Measurements from ENCODE around the gene DOCK2. TPM values are rescaled to one million over a fixed set of nuclear protein-coding genes. Genes with fewer than 3 reads are reported as not detected.

Gene DOCK2
- total and polyA plus RNA-seq, 4 donors = 1.6 to 53.7 (median 21.6) TPM

- no peak overlapping the region for H3K27ac ChIP-seq (ENCODE audit: low read depth in 1 of 2, low read length in 2 of 2)
- intact Hi-C loops (cut with DNase I) = no loop called here
Measured at GRCh38 chr5:170025853-170026252, 388.8 kb downstream of the DOCK2 start.

GRCh38 chr5:170028124-170028523 lies 391.0 kb downstream of the DOCK2 start:
- no peak for DNase-seq
- Histone ChIP-seq H3K27me3 (ENCODE audit: control insufficient read depth in 1 of 2, insufficient read depth in 2 of 2, low read length in 1 of 2) (no peaks in the 10 kb centered on the region), H3K36me3 (ENCODE audit: control insufficient read depth in 1 of 2, insufficient read depth in 2 of 2, low read length in 1 of 2) (no peaks in the 10 kb centered on the region), H3K4me3 (ENCODE audit: low read length in 2 of 2) (no peak overlapping the region), H3K4me1 (ENCODE audit: control insufficient read depth in 1 of 2, insufficient read depth in 2 of 2, low read length in 2 of 2) (no peaks in the 10 kb centered on the region), H3K27ac (ENCODE audit: low read depth in 1 of 2, low read length in 2 of 2) (no peak overlapping the region), H3K9me3 (ENCODE audit: control insufficient read depth, low read length) (no peaks in the 10 kb centered on the region)
- WGBS, 2 donors = 37 to 57% methylated on average over 2 of the region's 2 CpGs
- intact Hi-C loops (cut with DNase I) = no loop called here
- no peak for ATAC-seq (ENCODE audit: low FRiP score)

More at GRCh38 chr5:170025853-170026252, 388.8 kb downstream of the DOCK2 start:
- 46 to 65% methylated on average over 8 of the region's 8 CpGs for WGBS, 2 donors
- ATAC-seq (ENCODE audit: low FRiP score) (no peak), DNase-seq (no peak)
- no peaks in the 10 kb centered on the region for H3K27me3 ChIP-seq (ENCODE audit: control insufficient read depth in 1 of 2, insufficient read depth in 2 of 2, low read length in 1 of 2)
- no peaks in the 10 kb centered on the region for H3K36me3 ChIP-seq (ENCODE audit: control insufficient read depth in 1 of 2, insufficient read depth in 2 of 2, low read length in 1 of 2)
- no peaks in the 10 kb centered on the region for H3K4me1 ChIP-seq (ENCODE audit: control insufficient read depth in 1 of 2, insufficient read depth in 2 of 2, low read length in 2 of 2)
- no peak overlapping the region for H3K4me3 ChIP-seq (ENCODE audit: low read length in 2 of 2)
- H3K9me3 ChIP-seq (ENCODE audit: control insufficient read depth, low read length) = no peaks in the 10 kb centered on the region

GRCh38 chr5:170034231-170034630 lies 397.2 kb downstream of the DOCK2 start:
- H3K4me3 ChIP-seq (ENCODE audit: low read length in 2 of 2) = no peak overlapping the region
- WGBS, 2 donors = 79 to 92% methylated on average over 10 of the region's 10 CpGs
- no peaks in the 10 kb centered on the region for H3K36me3 ChIP-seq (ENCODE audit: control insufficient read depth in 1 of 2, insufficient read depth in 2 of 2, low read length in 1 of 2)
- DNase-seq = no peak
- no peak overlapping the region for H3K27ac ChIP-seq (ENCODE audit: low read depth in 1 of 2, low read length in 2 of 2)
- no peaks in the 10 kb centered on the region for H3K4me1 ChIP-seq (ENCODE audit: control insufficient read depth in 1 of 2, insufficient read depth in 2 of 2, low read length in 2 of 2)
- ATAC-seq (ENCODE audit: low FRiP score) = no peak
- no peaks in the 10 kb centered on the region for H3K9me3 ChIP-seq (ENCODE audit: control insufficient read depth, low read length)
- intact Hi-C loops (cut with DNase I) = no loop called here
- no peaks in the 10 kb centered on the region for H3K27me3 ChIP-seq (ENCODE audit: control insufficient read depth in 1 of 2, insufficient read depth in 2 of 2, low read length in 1 of 2)

GRCh38 chr5:170038241-170038640 lies 401.2 kb downstream of the DOCK2 start:
- ATAC-seq (ENCODE audit: low FRiP score) = no peak
- Histone ChIP-seq H3K4me3 (ENCODE audit: low read length in 2 of 2) (no peak overlapping the region), H3K9me3 (ENCODE audit: control insufficient read depth, low read length) (no peaks in the 10 kb centered on the region), H3K27me3 (ENCODE audit: control insufficient read depth in 1 of 2, insufficient read depth in 2 of 2, low read length in 1 of 2) (no peaks in the 10 kb centered on the region), H3K36me3 (ENCODE audit: control insufficient read depth in 1 of 2, insufficient read depth in 2 of 2, low read length in 1 of 2) (no peaks in the 10 kb centered on the region), H3K27ac (ENCODE audit: low read depth in 1 of 2, low read length in 2 of 2) (no peak overlapping the region), H3K4me1 (ENCODE audit: control insufficient read depth in 1 of 2, insufficient read depth in 2 of 2, low read length in 2 of 2) (no peaks in the 10 kb centered on the region)
- WGBS, 2 donors = 69 to 72% methylated on average over 7 of the region's 7 CpGs
- intact Hi-C loops (cut with DNase I) = no loop called here
- no peak for DNase-seq

GRCh38 chr5:170039830-170040229 lies 402.8 kb downstream of the DOCK2 start:
- no peak for DNase-seq
- no peak for ATAC-seq (ENCODE audit: low FRiP score)
- 77 to 79% methylated on average over 3 of the region's 3 CpGs for WGBS, 2 donors

GRCh38 chr5:170046241-170046640 lies 409.2 kb downstream of the DOCK2 start:
- Histone ChIP-seq H3K4me1 (ENCODE audit: control insufficient read depth in 1 of 2, insufficient read depth in 2 of 2, low read length in 2 of 2) (no peaks in the 10 kb centered on the region), H3K9me3 (ENCODE audit: control insufficient read depth, low read length) (no peaks in the 10 kb centered on the region), H3K27me3 (ENCODE audit: control insufficient read depth in 1 of 2, insufficient read depth in 2 of 2, low read length in 1 of 2) (no peaks in the 10 kb centered on the region), H3K27ac (ENCODE audit: low read depth in 1 of 2, low read length in 2 of 2) (no peak overlapping the region), H3K36me3 (ENCODE audit: control insufficient read depth in 1 of 2, insufficient read depth in 2 of 2, low read length in 1 of 2) (no peaks in the 10 kb centered on the region), H3K4me3 (ENCODE audit: low read length in 2 of 2) (no peak overlapping the region)
- intact Hi-C loops (cut with DNase I) = no loop called here
- ATAC-seq (ENCODE audit: low FRiP score) = no peak
- no peak for DNase-seq
- 12 to 27% methylated on average over 3 of the region's 3 CpGs for WGBS, 2 donors

More at GRCh38 chr5:170039830-170040229, 402.8 kb downstream of the DOCK2 start:
- Histone ChIP-seq H3K27ac (ENCODE audit: low read depth in 1 of 2, low read length in 2 of 2) (no peak overlapping the region), H3K4me1 (ENCODE audit: control insufficient read depth in 1 of 2, insufficient read depth in 2 of 2, low read length in 2 of 2) (no peaks in the 10 kb centered on the region), H3K36me3 (ENCODE audit: control insufficient read depth in 1 of 2, insufficient read depth in 2 of 2, low read length in 1 of 2) (no peaks in the 10 kb centered on the region), H3K27me3 (ENCODE audit: control insufficient read depth in 1 of 2, insufficient read depth in 2 of 2, low read length in 1 of 2) (no peaks in the 10 kb centered on the region), H3K4me3 (ENCODE audit: low read length in 2 of 2) (no peak overlapping the region), H3K9me3 (ENCODE audit: control insufficient read depth, low read length) (no peaks in the 10 kb centered on the region)
- intact Hi-C loops (cut with DNase I) = no loop called here

GRCh38 chr5:170049713-170050112 lies 412.6 kb downstream of the DOCK2 start:
- no peak for ATAC-seq (ENCODE audit: low FRiP score)
- no peaks in the 10 kb centered on the region for H3K36me3 ChIP-seq (ENCODE audit: control insufficient read depth in 1 of 2, insufficient read depth in 2 of 2, low read length in 1 of 2)
- no peaks in the 10 kb centered on the region for H3K27me3 ChIP-seq (ENCODE audit: control insufficient read depth in 1 of 2, insufficient read depth in 2 of 2, low read length in 1 of 2)
- H3K4me1 ChIP-seq (ENCODE audit: control insufficient read depth in 1 of 2, insufficient read depth in 2 of 2, low read length in 2 of 2) = no peaks in the 10 kb centered on the region
- H3K27ac ChIP-seq (ENCODE audit: low read depth in 1 of 2, low read length in 2 of 2) = no peak overlapping the region
- DNase-seq = no peak
- intact Hi-C loops (cut with DNase I) = no loop called here
- H3K9me3 ChIP-seq (ENCODE audit: control insufficient read depth, low read length) = no peaks in the 10 kb centered on the region
- no peak overlapping the region for H3K4me3 ChIP-seq (ENCODE audit: low read length in 2 of 2)
- 75 to 79% methylated on average over 3 of the region's 3 CpGs for WGBS, 2 donors

GRCh38 chr5:170053896-170054295 lies 416.8 kb downstream of the DOCK2 start:
- 75 to 81% methylated on average over 1 of the region's 1 CpG for WGBS, 2 donors
- H3K36me3 ChIP-seq (ENCODE audit: control insufficient read depth in 1 of 2, insufficient read depth in 2 of 2, low read length in 1 of 2) = no peaks in the 10 kb centered on the region
- intact Hi-C loops (cut with DNase I) = no loop called here
- no peaks in the 10 kb centered on the region for H3K27me3 ChIP-seq (ENCODE audit: control insufficient read depth in 1 of 2, insufficient read depth in 2 of 2, low read length in 1 of 2)
- H3K9me3 ChIP-seq (ENCODE audit: control insufficient read depth, low read length) = peaks cover 2% of the 10 kb centered on the region
- H3K27ac ChIP-seq (ENCODE audit: low read depth in 1 of 2, low read length in 2 of 2) = no peak overlapping the region
- no peaks in the 10 kb centered on the region for H3K4me1 ChIP-seq (ENCODE audit: control insufficient read depth in 1 of 2, insufficient read depth in 2 of 2, low read length in 2 of 2)
- DNase-seq (no peak), ATAC-seq (ENCODE audit: low FRiP score) (no peak)
- no peak overlapping the region for H3K4me3 ChIP-seq (ENCODE audit: low read length in 2 of 2)

GRCh38 chr5:170055606-170056005 lies 418.5 kb downstream of the DOCK2 start:
- no peaks in the 10 kb centered on the region for H3K36me3 ChIP-seq (ENCODE audit: control insufficient read depth in 1 of 2, insufficient read depth in 2 of 2, low read length in 1 of 2)
- H3K4me1 ChIP-seq (ENCODE audit: control insufficient read depth in 1 of 2, insufficient read depth in 2 of 2, low read length in 2 of 2) = no peaks in the 10 kb centered on the region
- H3K27me3 ChIP-seq (ENCODE audit: control insufficient read depth in 1 of 2, insufficient read depth in 2 of 2, low read length in 1 of 2) = no peaks in the 10 kb centered on the region
- H3K27ac ChIP-seq (ENCODE audit: low read depth in 1 of 2, low read length in 2 of 2) = no peak overlapping the region
- no peak overlapping the region for H3K4me3 ChIP-seq (ENCODE audit: low read length in 2 of 2)
- DNase-seq (no peak), ATAC-seq (ENCODE audit: low FRiP score) (no peak)
- peaks cover 4% of the 10 kb centered on the region for H3K9me3 ChIP-seq (ENCODE audit: control insufficient read depth, low read length)
- WGBS, 2 donors = 82 to 89% methylated on average over 2 of the region's 2 CpGs
- intact Hi-C loops (cut with DNase I) = no loop called here
